KOPT-K1 (cell line): ENCODE measurements around the gene BSN.
A peak's percentile ranks its signal among the peaks of the same experiment; 100 is the strongest.

ENCODE experiments used
- H3K27ac ChIP-seq: fragments of 200-600 bp; sonication (generic); 2 replicates; pipeline ENCODE4 v1.5.1; 2016; ENCODE audit warnings: antibody characterized with exemption, mild to moderate bottlenecking, low read depth, low read length; ENCODE audit not compliant: poor library complexity, severe bottlenecking
- H3K36me3 ChIP-seq: fragments of 200-600 bp; sonication (generic); 2 replicates; pipeline ENCODE4 v1.5.1; 2017; ENCODE audit warnings: antibody characterized with exemption, mild to moderate bottlenecking, low read length, moderate library complexity; ENCODE audit not compliant: insufficient read depth
- H3K9me3 ChIP-seq: fragments of 200-600 bp; sonication (generic); 2 replicates; pipeline ENCODE4 v1.5.1; 2017; ENCODE audit warnings: antibody characterized with exemption, low read length, mild to moderate bottlenecking; ENCODE audit not compliant: insufficient read depth, poor library complexity, severe bottlenecking

Gene BSN

DNA sequence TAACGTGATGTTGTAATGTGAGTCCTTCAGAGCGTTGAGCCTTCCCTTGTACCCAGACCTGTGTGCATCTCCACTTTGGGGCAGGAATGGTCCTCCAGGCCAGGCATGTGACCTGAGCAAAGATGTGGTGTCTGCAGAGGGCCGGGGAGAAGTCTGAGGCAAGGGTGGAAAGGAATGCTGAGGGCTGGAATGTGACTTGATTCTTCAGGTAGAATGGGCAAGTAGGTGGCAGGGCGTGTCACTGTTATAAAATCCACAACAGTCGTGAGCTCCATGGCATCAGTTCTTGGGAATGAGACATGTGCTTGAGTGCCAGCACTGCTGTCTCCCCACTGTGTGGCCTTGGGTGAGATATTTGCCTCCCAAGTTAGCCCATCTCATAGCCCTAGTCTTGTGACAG lies 24.0 kb upstream of the BSN start:
- Histone ChIP-seq H3K27ac (no peak overlapping the region), H3K36me3 (peaks cover 47% of the 10 kb centered on the region), H3K9me3 (no peaks in the 10 kb centered on the region)

DNA sequence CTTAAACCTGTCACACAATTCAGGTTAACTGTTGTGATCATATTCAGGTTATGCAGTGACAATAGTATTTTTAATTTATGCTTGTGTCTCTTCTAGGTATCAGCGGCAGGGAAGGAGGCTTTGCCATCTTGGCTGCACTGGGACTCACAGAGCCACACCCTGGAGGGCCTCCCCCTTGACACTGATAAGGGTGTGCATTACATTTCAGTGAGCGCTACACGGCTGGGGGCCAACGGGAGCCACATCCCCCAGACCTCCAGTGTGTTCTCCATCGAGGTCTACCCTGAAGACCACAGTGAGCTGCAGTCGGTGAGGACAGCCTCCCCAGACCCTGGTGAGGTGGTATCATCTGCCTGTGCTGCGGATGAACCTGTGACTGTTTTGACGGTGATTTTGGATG lies 23.6 kb upstream of the BSN start:
- H3K27ac ChIP-seq = no peak overlapping the region
- no peaks in the 10 kb centered on the region for H3K9me3 ChIP-seq
- H3K36me3 ChIP-seq = peaks cover 47% of the 10 kb centered on the region

DNA sequence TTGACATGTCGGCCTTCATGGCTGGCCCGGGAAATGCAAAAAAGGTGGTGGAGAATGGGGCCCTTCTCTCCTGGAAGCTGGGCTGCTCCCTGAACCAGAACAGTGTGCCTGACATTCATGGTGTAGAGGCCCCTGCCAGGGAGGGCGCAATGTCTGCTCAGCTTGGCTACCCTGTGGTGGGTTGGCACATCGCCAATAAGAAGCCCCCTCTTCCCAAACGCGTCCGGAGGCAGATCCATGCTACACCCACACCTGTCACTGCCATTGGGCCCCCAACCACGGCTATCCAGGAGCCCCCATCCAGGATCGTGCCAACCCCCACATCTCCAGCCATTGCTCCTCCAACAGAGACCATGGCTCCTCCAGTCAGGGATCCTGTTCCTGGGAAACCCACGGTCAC lies 23.1 kb upstream of the BSN start:
- no peak overlapping the region for H3K27ac ChIP-seq
- peaks cover 47% of the 10 kb centered on the region for H3K36me3 ChIP-seq
- H3K9me3 ChIP-seq = no peaks in the 10 kb centered on the region

DNA sequence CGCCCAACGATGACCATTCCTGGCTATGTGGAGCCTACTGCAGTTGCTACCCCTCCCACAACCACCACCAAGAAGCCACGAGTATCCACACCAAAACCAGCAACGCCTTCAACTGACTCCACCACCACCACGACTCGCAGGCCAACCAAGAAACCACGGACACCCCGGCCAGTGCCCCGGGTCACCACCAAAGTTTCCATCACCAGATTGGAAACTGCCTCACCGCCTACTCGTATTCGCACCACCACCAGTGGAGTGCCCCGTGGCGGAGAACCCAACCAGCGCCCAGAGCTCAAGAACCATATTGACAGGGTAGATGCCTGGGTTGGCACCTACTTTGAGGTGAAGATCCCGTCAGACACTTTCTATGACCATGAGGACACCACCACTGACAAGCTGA lies 22.6 kb upstream of the BSN start:
- Histone ChIP-seq H3K27ac (no peak overlapping the region), H3K36me3 (peaks cover 47% of the 10 kb centered on the region), H3K9me3 (no peaks in the 10 kb centered on the region)

DNA sequence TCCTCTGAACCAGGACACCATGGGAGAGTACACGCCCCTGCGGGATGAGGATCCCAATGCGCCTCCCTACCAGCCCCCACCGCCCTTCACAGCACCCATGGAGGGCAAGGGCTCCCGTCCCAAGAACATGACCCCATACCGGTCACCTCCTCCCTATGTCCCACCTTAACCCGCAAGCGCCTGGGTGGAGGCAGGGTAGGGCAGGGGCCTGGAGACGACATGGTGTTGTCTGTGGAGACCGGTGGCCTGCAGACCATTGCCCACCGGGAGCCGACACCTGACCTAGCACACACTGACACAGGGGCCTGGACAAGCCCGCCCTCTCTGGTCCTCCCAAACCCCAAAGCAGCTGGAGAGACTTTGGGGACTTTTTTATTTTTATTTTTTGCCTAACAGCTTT lies 21.2 kb upstream of the BSN start:
- H3K9me3 ChIP-seq = no peaks in the 10 kb centered on the region
- H3K27ac ChIP-seq = no peak overlapping the region
- H3K36me3 ChIP-seq = peaks cover 47% of the 10 kb centered on the region

DNA sequence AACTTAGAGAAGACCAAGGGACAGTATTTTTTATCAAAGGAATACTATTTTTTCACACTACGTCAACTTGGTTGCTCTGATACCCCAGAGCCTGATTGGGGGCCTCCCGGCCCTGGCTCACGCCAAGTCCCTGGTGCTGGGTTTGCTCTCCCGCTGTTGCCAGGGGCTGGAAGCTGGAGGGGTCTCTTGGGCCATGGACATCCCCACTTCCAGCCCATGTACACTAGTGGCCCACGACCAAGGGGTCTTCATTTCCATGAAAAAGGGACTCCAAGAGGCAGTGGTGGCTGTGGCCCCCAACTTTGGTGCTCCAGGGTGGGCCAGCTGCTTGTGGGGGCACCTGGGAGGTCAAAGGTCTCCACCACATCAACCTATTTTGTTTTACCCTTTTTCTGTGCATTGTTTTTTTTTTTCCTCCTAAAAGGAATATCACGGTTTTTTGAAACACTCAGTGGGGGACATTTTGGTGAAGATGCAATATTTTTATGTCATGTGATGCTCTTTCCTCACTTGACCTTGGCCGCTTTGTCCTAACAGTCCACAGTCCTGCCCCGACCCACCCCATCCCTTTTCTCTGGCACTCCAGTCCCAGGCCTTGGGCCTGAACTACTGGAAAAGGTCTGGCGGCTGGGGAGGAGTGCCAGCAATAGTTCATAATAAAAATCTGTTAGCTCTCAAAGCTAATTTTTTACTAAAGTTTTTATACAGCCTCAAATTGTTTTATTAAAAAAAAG lies 20.3 kb upstream of the BSN start:
- Histone ChIP-seq H3K36me3 (peaks cover 47% of the 10 kb centered on the region), H3K9me3 (no peaks in the 10 kb centered on the region), H3K27ac (no peak overlapping the region)

DNA sequence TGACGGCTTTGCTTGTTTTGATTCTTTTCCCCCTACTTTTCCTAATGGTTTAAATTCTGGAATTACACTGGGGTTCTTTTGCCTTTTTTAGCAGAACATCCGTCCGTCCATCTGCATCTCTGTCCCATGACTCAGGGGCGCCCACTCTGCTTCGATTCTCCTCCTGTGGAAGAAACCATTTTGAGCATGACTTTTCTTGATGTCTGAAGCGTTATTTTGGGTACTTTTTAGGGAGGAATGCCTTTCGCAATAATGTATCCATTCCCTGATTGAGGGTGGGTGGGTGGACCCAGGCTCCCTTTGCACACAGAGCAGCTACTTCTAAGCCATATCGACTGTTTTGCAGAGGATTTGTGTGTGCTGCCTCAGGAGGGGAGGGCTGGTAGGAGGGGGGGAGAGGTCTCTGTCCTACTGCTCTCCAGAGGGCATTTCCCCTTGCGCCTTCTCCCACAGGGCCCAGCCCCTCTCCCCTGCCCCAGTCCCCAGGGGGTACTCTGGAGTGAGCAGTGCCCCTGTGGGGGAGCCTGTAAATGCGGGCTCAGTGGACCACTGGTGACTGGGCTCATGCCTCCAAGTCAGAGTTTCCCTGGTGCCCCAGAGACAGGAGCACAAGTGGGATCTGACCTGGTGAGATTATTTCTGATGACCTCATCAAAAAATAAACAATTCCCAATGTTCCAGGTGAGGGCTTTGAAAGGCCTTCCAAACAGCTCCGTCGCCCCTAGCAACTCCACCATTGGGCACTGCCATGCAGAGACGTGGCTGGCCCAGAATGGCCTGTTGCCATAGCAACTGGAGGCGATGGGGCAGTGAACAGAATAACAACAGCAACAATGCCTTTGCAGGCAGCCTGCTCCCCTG lies 19.5 kb upstream of the BSN start:
- Histone ChIP-seq H3K36me3 (peaks cover 46% of the 10 kb centered on the region), H3K9me3 (no peaks in the 10 kb centered on the region), H3K27ac (no peak overlapping the region)

DNA sequence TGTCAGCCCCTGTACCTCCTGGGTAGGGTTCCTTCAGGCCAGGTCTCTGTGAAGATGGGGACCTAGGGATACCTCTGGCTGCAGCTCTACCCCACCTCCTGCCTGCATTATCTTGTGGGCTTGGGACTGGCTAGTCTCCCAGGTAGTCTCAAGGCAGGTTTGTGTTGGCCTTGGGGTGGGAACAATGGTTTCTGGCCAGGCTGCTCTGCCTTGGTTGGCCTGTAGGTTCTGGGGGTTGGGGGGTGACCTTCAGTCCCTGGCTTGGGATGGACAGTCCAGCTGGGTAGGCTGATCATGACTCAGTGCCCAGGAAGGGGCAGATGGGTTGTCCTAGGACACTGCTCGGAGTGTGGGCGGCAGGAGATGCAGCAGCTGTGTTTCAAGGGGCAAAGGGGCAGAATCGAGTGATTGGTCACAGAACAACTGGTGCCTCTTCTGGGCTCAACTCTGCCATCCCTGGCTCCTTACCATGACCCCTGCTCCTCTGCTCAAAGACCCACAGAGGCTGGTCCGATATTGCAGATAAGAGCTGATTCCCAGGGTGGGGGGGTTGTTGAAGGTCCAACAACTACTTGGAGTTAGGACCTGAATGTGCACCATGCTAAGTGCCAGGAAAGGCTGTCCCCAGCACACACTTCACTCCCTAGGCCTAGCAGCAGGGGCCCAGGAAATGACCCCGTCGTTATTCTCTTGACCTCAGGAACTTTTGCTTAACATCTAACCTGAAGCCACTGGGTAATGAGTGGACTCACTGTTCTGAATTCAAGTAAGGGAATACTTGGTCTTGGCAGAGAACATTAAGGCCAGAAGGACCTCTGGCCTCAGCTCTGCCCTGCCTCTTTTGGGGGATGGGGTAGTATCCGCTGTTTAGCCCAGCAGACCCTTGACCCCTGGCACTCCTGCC lies 18.1 kb upstream of the BSN start:
- H3K9me3 ChIP-seq = no peaks in the 10 kb centered on the region
- H3K27ac ChIP-seq = no peak overlapping the region
- H3K36me3 ChIP-seq = peaks cover 33% of the 10 kb centered on the region

DNA sequence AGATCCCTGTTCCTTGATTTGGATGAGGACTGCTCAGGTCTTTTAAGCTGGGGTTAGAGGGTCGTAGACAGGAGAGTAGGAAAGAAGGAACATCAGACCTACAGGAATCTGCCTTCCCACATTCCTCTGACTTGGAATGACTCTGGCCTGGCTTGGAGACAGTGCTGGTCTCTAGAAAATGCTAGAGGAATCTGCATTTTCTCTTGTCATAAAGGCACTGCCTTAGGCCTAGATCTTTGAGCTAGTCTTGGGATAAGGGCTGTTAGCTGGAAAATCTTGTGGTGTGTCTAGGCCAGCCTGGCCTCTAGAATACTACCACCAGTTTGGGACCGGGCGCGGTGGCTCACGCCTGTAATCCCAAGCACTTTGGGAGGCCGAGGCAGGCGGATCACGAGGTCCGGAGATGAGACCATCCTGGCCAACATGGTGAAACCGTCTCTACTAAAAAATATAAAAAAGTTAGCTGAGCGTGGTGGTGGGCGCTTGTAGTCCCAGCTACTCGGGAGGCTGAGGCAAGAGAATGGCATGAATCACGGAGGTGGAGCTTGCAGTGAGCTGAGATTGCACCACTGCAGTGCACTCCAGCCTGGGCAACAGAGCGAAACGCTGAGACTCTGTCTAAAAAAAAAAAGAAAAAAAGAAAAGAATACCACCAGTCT lies 17.3 kb upstream of the BSN start:
- Histone ChIP-seq H3K27ac (no peak overlapping the region), H3K9me3 (no peaks in the 10 kb centered on the region), H3K36me3 (peaks cover 25% of the 10 kb centered on the region)

DNA sequence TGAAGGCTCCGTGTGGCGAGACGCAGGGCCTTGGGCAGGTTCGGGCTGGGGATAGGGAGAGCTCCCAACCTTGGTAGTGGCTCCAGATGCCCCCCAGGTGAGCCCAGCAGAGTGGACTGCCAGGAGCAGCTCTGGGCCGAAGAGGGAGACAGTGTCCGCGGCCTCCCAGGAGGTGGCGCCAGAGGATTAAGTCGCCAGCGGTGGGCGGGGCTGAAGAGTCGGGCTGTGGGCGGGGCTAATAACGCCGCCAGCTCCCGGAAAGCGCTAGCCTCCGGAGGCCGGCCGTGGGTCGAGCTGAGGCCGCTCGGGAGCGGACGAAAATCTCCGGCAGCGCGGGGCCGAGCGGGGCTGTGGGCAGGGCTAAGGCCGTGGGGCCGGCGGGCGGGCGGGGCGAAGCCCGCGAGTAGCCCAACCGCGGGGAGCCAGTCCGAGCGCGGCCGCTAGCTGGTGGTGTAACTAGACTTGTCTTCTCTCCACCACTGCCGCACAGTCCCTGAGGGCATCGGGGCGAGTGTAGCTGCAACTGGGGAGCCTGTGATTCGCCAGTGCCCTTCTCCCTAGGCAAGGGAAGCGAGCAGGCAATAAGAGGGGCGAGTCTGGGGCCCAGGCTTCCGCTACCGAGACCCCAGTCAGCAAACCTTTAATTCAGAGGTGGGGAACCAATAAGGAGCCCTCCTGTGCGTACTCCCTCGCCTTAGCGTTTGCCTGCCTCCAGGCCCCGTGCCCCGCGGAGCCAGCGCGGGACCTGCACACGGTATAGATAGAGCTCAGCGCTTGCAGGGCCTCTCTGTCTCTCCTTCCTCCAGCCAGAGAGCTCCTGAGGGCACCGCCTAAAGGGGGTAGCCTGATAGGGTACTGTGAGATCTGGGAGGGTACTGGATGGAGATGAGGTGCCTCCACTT lies 14.4 kb upstream of the BSN start:
- Histone ChIP-seq H3K9me3 (no peaks in the 10 kb centered on the region), H3K27ac (peak overlapping the region; percentile 41), H3K36me3 (no peaks in the 10 kb centered on the region)

DNA sequence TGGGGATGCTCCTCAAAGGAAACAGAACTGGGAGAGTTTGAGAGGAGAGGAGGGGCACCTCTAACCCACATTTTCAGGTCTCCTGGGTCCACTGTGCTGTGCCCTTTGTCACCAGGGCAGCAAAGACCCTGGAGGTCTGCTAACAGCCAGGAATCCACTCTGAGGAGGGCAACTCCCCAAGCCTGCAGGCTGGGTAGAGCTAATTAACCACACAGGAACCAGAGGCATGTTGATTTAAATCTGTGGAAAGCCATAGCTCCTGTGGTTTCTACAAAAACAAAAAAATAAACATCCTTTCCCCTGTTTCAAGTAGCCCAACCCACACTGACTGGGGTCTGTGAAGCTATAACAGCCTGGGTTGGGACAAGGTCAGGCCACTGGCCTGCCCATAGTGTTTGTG lies 2.2 kb upstream of the BSN start:
- Histone ChIP-seq H3K27ac (no peak overlapping the region), H3K36me3 (no peaks in the 10 kb centered on the region), H3K9me3 (no peaks in the 10 kb centered on the region)

DNA sequence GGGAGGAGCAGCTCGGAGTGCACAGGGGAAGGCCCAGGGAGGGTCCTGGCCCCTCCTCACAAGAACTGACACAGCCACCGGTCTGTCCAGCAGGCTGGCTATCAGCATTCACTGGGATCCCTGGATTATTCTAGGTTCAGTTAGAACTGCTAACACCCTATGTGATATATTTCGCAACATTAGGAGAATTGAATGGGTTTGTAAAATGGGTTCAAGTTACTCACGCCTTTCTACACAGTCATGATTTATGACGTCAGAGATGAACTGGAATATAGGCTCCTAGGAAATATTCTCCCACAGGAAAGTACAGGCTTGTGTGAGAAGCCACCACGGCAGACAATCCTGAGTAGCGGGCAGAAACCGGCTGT lies 969 bp upstream of the BSN start:
- Histone ChIP-seq H3K27ac (no peak overlapping the region), H3K9me3 (no peaks in the 10 kb centered on the region)

DNA sequence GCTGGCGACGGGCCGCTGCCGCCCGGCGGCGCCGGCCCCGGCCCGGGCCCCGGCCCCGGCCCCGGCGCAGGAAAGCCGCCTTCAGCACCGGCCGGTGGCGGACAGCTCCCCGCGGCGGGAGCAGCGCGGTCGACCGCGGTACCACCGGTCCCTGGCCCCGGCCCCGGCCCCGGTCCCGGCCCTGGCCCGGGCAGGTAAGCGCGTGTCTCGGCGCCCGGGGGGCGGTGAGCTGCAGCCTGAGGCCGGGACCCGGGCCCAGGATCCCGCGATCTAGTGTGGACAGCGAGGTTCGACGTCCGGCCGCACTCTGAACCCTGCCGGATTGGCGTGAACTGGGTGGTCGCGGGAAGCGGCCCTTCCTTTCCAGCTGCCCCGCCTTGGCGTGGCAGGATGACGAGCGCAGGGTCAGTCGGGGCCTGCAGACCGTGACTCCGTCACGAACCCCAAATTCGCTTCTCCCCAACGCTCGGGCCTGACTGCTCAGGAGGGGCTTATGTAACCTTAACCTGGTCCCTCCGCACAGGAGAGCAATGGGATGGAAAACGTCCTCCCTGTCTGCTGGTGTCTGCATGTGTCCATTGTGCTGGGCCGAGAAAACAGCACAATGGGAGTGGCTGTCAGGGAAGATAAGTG lies 472 bp downstream of the BSN start:
- H3K9me3 ChIP-seq = no peaks in the 10 kb centered on the region
- H3K27ac ChIP-seq = no peak overlapping the region
- H3K36me3 ChIP-seq = no peaks in the 10 kb centered on the region

More for the DNA sequence above, 969 bp upstream of the BSN start:
- H3K36me3 ChIP-seq = no peaks in the 10 kb centered on the region
